Iris pigment epithelial cell (primary cell): Measurements from ENCODE around the gene NEDD4.
"Not testable (repeated sequence)": the region's sequence is repeated elsewhere in the genome, so short reads cannot be mapped to it uniquely, and the experiment has no call there.

ENCODE experiments used
- DNase-seq: peaks from one replicate; pipeline ENCODE4 v3.0.0-alpha.2; 2011; ENCODE audit warnings: low read depth

NEDD4 gene

GRCh38 chr15:55958349-55958748 lies 35.1 kb downstream of the NEDD4 start:
- no peak for DNase-seq

DNA sequence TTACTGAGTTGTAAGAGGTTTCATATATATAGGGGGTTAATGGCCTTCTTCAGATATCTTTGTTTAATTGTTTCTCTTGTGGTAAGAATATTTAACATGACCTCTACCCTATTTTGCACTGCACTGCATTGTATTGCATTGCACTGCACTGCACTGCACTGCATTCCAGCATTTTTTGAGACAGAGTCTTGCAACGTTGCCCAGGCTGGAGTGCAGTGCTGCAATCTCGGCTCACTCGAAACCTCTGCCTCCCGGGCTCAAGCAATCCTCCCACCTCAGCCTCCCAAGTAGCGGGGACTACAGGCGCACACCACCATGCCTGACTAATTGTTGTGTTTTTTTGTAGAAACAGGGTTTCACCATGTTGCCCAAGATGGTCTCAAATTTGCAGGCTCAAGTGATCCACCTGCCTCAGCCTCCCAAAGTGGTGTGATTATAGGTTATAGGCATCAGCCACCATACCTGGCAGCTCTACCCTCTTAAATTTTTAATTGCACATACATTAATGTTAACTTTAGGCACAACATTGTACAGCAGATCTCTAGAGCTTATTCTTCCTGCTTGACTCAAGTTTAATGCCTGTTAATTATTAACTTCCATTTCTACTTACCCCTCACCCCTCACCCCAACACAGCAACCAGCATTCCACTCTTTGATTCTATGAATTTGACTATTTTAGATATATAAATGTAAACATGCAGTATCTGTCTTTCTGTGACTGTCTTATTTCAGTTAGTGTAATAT lies 38.4 kb downstream of the NEDD4 start:
- DNase-seq, result no peak

DNA sequence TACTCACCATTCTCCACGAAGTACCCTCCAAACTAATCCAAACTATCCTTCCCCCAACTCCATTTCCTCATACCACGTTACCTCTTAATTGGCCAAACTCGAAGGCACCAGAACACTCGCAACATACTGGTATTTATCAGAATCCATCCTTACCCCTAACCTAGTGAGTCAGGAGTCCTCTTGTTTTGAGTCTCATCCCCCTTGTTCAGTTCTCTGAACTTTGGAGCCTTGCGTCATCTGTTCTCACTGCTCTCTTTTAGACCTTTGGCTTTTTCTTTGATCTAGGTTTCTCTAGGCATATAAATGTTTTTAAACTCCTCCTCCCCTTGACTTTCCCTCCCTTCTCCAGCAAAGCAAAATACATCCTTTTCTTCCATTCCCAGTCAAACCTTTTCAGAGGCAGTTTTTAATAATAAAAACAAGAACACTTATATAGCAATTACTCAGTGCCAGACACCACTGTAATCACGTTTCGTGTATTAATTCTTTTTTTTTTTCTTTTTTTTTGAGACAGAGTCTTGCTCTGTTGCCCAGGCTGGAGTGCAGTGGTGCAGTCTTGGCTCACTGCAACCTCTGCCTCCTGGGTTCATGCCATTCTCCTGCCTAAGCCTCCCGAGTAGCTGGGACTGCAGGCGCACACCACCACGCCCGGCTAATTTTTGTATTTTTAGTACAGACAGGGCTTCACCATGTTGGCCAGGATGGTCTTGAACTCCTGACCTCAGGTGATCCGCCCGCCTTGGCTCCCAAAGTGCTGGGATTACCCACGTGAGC lies 40.7 kb downstream of the NEDD4 start:
- DNase-seq, result not testable (repeated sequence)

DNA sequence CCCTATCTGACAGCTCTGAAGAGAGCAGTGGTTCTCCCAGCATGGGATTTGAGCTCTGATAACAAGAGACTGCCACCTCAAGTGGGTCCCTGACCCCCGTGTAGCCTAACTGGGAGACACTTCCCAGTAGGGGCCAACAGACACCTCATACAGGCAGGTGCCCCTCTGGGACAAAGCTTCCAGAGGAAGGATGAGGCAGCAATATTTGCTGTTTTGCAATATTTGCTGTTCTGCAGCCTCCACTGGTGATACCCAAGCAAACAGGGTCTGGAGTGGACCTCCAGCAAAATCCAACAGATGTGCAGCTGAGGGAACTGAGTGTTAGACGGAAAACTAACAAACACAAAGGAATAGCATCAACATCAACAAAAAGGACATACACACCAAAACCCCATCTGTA lies 48.8 kb downstream of the NEDD4 start:
- not testable (repeated sequence) for DNase-seq

DNA sequence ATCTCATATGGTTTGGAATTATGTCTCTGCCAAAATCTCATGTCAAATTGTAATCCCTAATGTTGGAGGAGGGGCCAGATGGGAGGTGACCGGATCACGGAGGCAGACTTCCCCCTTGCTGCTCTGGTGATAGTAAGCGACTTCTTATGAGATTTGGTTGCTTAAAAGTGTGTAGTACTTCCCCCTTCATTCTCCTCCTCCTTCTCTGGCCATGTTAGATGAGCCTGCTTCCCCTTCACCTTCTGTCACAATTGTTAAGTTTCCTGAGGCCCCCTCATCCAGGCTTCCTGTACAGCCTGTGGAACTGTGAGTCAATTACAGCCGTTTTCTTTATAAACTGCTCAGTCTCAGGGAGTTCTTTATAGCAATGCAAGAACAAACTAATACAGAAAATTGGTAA lies 51.1 kb downstream of the NEDD4 start:
- no peak for DNase-seq

GRCh38 chr15:55937040-55937439 lies 56.4 kb downstream of the NEDD4 start:
- peak; percentile 84 for DNase-seq

- DNase-seq, result no peak
These were observed 64.5 kb downstream of the NEDD4 start for GRCh38 chr15:55928955-55929354.

DNA sequence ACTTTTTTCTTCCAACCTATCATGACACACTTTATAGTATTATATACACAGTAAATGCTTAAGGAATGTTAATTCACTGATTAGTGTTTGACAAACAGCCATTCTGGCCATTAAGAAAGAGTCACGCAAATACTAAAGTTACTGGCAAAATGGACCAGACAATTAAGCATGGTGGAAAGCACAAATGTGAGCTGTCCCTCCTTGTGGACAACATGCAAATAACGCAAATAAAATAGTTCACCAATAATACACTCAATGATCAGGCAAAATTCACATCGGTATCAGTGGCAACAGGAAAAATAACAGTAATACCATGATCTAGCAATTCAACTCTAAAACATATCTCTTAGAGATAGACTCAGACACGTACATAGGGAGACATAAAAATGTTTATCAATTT lies 71.7 kb downstream of the NEDD4 start:
- no peak for DNase-seq

- DNase-seq, result peak; percentile 97
These were observed 75.5 kb downstream of the NEDD4 start for GRCh38 chr15:55917881-55918296.

DNA sequence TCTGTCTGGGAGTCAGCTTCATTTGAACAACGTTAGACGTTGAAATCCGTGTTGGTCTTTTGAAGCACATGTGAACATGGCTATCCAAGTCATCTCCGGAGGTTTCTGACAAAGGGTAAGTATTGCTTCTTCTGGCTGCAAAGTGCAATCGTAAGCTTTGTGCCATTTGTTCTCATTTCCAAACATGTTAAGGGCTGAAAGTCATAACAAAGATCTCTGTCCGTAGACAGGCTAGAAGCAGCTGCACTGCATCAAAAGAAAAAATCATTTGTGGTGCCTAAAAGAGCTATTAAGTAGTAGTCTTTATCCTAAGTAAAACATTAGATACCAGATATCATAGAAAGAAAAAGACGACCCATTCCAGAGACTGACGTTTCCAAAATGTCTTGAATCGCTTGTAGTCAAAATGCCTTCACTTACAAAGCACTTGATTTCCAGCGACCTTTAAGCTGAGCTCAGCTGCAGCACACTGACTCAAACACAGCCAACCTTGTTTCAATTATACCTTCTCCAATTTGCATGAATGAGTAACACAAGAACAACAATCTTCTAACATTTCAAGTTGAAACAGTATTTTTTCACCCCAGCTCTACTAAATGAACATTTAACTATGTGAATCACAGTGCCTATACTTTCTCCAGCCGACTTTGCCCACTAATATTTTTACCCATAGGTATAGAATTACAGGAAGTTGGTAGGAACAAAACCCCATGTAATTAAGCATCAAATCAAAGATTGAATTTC lies 76.6 kb downstream of the NEDD4 start:
- peak; percentile 83 for DNase-seq

- DNase-seq, result no peak
These were observed 77.4 kb downstream of the NEDD4 start for GRCh38 chr15:55915876-55916567.

DNA sequence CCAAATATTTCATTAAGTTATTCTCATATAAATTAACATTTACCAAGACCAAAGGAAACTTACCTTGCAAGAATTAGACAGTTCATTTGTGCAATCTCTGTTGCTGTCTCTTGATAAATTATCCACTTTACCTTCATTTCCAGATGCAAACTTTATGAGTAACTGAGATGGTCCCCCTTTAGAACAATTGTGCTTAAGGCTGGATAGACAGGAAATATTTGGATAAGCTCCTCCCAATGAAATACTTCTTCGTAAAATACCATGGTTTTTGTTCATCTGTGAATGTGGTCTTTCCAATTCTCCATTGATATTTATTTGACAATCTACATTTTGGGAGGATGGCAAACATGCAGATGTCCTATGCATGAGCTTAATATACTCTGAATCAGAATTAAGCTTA lies 78.2 kb downstream of the NEDD4 start:
- DNase-seq, result no peak

GRCh38 chr15:55914446-55914845 lies 79.0 kb downstream of the NEDD4 start:
- peak; percentile 53 for DNase-seq

DNA sequence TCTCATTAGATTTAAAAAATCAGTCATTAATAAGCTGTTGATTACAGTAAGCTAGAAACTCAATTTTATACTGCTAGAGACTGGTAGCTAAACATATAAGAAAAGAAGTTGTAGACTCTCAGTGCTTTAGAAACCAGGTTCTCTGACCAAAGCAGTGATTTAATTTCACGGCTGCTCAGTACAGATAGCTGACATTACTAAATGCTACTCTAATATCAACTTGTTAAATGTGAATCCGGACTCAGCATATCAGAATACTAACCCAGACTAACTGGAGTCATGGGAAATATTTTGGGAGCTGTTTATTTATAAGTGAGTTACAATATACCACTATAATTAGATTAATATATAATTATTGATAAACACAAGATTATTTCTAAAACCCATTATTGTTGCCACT lies 80.4 kb downstream of the NEDD4 start:
- no peak for DNase-seq

DNA sequence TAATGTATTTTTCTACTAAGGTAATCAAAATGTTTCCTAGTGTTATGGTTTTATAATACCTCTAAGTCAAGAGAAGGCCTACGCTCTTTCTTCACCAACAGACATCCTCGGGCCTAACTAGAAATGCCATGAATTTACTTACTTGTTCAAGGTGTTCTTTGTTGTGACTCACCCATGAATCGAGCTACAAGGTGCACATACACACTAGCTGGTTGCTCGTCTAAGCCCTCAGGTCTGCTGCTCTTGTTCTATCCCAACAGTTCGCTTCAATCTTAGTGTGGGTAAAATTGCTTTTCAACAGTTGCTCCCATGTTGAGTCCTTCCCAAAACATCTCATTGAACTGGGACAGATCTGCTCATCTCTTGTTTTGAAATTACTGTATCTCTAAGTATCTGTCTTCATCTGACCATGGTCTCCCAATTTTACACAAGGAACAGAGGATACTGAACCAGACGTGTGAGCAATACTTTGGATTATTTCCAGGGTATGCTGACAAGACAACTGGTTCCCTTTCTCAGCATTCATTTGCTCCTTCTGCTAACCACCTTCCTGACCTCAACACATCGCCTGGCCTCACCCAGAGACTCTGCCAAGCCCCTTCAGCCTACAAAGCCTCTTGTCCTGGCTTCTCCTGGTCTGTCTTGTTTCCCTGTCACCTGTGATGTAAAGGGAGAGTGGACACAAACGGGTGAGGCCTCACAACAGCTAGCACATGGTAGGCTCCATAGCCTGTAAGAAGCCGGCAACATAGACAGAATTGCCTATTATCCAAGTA lies 84.2 kb downstream of the NEDD4 start:
- peak; percentile 85 for DNase-seq

GRCh38 chr15:55907797-55908196 lies 85.6 kb downstream of the NEDD4 start:
- peak; percentile 99 for DNase-seq

DNA sequence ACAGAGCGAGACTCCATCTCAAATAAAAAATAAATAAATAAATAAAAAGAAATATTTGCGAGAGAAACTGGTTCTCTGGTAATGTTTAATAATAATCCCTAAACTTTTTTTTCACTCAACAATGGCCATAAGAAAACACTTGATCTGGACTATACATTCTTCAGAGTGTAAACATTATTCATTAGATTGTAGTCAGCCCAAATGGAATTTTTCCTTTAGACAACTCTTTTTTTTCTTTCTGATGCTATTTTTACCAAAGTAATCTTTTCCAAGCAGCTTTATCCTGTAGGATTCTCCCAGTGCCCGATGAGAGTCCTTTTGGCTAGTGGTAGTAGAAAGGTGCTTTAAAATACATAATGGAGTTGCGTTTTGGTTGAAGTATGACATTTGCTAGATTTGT lies 90.4 kb downstream of the NEDD4 start:
- no peak for DNase-seq

DNA sequence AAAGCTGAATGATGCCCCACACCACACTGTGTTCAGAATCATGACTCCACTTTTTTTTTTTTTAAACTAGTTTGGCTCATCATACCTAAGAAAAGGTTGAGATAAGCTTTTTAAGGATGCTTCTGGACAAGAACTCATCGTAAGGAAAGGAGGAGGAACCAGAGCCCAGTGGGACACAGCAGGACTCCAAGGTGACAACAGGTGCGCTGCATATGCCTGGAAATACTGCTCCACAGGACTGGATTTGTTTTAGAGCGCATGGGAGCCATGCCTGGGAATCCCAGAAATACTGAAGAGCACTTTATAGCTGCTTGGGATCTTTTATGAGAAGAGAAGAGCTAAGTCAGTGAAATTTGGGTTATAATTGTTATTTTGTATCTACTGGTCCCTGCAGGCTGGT lies 93.4 kb downstream of the NEDD4 start:
- DNase-seq, result no peak

GRCh38 chr15:55899537-55899936 lies 93.9 kb downstream of the NEDD4 start:
- no peak for DNase-seq

DNA sequence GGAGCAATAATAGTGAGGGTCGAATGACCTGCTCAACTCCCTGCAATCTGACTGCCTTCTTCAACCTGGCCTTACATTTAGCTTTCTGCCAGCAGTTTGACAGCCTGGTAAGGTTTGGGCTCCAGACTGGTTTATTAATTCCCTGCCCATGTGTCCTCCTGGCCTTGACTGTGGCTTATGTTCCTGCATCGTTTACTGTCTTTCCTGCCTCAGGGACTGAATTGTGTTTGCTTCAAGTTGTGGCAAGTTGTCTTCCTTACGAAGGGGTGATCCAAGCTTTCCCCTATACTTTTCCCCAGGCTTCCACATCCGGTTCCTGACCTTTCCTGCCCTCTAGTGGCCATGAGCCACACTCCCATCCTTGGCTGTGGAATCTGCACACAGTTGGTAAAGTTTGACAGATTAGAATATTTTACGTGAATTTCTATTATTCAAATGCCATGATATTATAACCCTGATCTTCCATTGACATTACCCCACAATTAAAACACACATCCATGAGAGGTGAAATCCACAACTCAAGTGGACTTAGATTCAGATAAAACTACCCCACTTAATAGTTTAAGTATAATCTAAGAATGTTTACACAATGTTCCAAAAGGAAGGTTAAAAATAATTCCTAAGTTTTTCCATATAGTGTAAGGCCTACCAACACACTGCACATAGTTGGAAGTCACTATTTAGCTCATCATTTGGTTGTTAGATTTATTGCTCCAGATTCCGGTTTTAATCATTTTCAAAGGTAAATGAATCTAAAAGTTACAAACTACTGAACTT lies 95.7 kb downstream of the NEDD4 start:
- peak; percentile 67 for DNase-seq
